Measurements from ENCODE around the gene UGDH.

DNA sequence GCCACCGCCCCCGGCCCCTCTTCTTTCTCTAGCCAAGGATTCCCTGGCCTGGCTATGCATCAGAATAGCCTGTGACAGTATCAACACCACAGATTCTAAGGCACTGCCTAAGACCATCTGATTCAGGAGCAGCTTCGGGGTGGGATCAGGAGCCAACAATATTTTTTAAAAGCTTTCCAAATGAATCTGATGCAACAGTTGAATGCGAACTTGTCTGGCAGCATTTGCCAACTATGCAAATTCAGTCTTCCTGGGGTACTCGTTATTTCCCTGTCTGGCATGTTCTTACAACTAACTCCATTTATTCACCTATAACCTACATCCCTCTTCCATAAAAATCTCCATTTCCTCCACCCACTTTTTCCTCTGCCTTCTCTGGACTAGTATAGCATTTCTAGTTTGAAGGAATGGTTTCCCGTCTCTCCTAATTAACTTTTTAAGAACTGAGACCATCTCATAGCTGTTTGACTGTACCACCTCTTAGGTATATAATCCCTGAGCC is 36.2 kb upstream of the UGDH start:
- TF ChIP-seq, protein P1, sequence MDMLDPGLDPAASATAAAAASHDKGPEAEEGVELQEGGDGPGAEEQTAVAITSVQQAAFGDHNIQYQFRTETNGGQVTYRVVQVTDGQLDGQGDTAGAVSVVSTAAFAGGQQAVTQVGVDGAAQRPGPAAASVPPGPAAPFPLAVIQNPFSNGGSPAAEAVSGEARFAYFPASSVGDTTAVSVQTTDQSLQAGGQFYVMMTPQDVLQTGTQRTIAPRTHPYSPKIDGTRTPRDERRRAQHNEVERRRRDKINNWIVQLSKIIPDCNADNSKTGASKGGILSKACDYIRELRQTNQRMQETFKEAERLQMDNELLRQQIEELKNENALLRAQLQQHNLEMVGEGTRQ (CRISPR knock-in tag; IDR thresholded peaks at IDR 0.05), result no peak
- no peak for TF ChIP-seq CREB1 (IDR thresholded peaks at IDR 0.05)
- TF ChIP-seq CREB1 (CRISPR knock-in tag; IDR thresholded peaks at IDR 0.05), result no peak
- no peak for TF ChIP-seq MYC (IDR thresholded peaks at IDR 0.05; ENCODE audit: low read depth, low read length)
- TF ChIP-seq MYC (CRISPR knock-in tag; IDR thresholded peaks at IDR 0.05; ENCODE audit: borderline replicate concordance, low read depth), result no peak
- TF ChIP-seq BCL6 (CRISPR knock-in tag; IDR thresholded peaks at IDR 0.05), result no peak
- no peak for TF ChIP-seq EZH2 (IDR thresholded peaks at IDR 0.05; ENCODE audit: borderline replicate concordance, low read depth, low read length)
- no peak for TF ChIP-seq KLF6 (CRISPR knock-in tag; IDR thresholded peaks at IDR 0.05; ENCODE audit: borderline replicate concordance)
- TF ChIP-seq JUN (IDR thresholded peaks at IDR 0.05; ENCODE audit: borderline replicate concordance, low read depth, low read length), result no peak
- no peak for TF ChIP-seq JUN (CRISPR knock-in tag; IDR thresholded peaks at IDR 0.05; ENCODE audit: borderline replicate concordance)
